Measurements from ENCODE around the gene DGCR2. TPM values are rescaled to one million over a fixed set of nuclear protein-coding genes. Genes with fewer than 3 reads are reported as not detected.
"Not testable (repeated sequence)": the region's sequence is repeated elsewhere in the genome, so short reads cannot be mapped to it uniquely, and the experiment has no call there.

The DGCR2 gene
- polyA plus RNA-seq, 1 donor: 49.1 TPM

DNA sequence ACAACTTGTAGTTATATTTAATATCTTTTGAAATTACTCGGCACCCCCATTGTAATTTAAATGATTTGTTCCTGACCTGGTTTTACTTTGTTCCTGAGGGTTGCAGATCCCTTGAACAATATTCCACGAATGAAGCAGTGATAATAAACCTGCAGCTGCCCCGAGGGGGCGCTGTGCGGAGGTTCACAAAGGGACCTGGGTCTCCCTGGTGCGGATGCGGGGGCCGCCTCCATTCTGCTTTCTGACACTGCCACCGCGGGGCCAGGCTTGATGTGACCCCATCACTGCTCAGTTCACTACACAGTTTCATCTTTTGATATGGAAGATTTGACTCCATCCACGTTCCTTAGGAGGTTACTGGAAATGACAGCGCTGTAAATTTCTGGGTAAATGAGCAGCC lies 123.2 kb downstream of the DGCR2 start:
- no peak for DNase-seq

- no peak for DNase-seq
Measured at GRCh38 chr22:18997925-18998315, 124.3 kb downstream of the DGCR2 start.

- DNase-seq: no peak
Measured at GRCh38 chr22:18997306-18997924, 124.8 kb downstream of the DGCR2 start.

GRCh38 chr22:18996376-18996900 lies 125.8 kb downstream of the DGCR2 start:
- no peak for DNase-seq

- DNase-seq: no peak
Measured at GRCh38 chr22:18995327-18995711, 126.9 kb downstream of the DGCR2 start.

GRCh38 chr22:18994701-18995326 lies 127.4 kb downstream of the DGCR2 start:
- DNase-seq: no peak

- DNase-seq: no peak
Measured at GRCh38 chr22:18994056-18994455, 128.2 kb downstream of the DGCR2 start.

- no peak for DNase-seq
Measured at GRCh38 chr22:18992543-18993198, 129.5 kb downstream of the DGCR2 start.

DNA sequence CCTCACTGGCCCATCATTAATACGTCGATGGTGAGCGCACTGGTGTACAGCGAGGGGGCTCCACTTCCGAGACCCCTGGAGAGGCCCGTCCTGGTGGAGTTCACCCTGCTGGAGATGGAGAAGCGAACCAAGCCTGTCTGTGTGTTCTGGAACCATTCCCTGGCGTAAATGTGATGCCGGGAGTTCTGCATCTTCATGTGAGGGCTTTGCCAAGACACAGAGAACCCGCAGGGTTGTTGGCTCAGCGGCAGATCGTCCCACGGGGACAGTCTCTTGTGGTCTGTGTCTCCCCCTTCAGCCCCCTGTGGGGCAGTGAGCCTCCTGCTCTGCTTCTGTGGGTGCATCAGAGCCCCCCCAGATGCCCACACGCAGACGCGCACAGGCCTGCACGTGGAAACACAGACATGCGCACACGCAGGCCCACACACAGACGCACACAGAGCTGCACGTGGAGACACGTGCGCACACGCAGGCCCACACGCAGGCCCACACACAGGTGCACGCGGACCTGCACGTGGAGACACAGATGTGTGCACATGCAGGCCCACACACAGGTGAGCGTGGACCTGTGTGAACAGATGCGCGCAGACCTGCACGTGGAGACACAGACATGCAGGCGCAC lies 130.3 kb downstream of the DGCR2 start:
- no peak for DNase-seq

GRCh38 chr22:18991138-18991432 lies 131.1 kb downstream of the DGCR2 start:
- DNase-seq: no peak

- no peak for DNase-seq
Measured at GRCh38 chr22:18990355-18991137, 131.7 kb downstream of the DGCR2 start.

GRCh38 chr22:18988958-18989357 lies 133.3 kb downstream of the DGCR2 start:
- no peak for DNase-seq

DNA sequence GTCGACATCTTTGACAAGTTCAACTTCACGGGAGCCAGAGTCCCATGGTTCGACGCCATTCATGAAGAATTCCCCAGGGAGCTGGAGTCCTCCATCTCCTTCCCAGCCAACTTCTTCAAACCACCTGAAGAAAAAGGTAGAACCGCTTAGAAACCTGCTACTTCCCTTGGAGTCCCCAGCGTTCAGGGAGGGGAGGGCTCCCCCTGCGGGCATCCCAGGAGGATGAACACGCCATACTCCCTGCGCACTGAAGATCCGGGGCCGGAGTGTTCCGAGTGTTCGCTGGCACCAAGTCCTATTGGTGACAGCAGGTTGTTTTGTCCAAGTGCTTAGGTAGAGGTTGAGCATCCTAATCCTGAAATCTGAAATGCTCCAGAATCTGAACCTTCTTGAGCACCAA lies 134.4 kb downstream of the DGCR2 start:
- no peak for DNase-seq

- not testable (repeated sequence) for DNase-seq
Measured at GRCh38 chr22:18987114-18987513, 135.1 kb downstream of the DGCR2 start.

Other genes starting within 250 kb of the DGCR2 start
- gene DGCR6, start 216.1 kb downstream of the DGCR2 start, polyA plus RNA-seq (ENCODE audit: insufficient read length): 63.4 TPM
- 8.8 TPM for gene PRODH, start 186.1 kb downstream of the DGCR2 start, polyA plus RNA-seq (ENCODE audit: insufficient read length)
- 0.56 TPM for gene TSSK2, start 8.9 kb upstream of the DGCR2 start, polyA plus RNA-seq (ENCODE audit: insufficient read length)
- 15.2 TPM for gene ESS2, start 22.2 kb upstream of the DGCR2 start, polyA plus RNA-seq (ENCODE audit: insufficient read length)
- not detected for gene GSC2, start 27.9 kb upstream of the DGCR2 start, polyA plus RNA-seq (ENCODE audit: insufficient read length)
- 20.4 TPM for gene SLC25A1, start 56.3 kb upstream of the DGCR2 start, polyA plus RNA-seq (ENCODE audit: insufficient read length)
- gene CLTCL1, start 169.3 kb upstream of the DGCR2 start, polyA plus RNA-seq (ENCODE audit: insufficient read length): 36.3 TPM